Peyer's patch (tissue), 4 donors: Measurements from ENCODE around the gene ADAM15. TPM values are rescaled to one million over a fixed set of nuclear protein-coding genes. Genes with fewer than 3 reads are reported as not detected.

Experiments
- DNase-seq, 3 donors: peaks; one replicate each; pipeline ENCODE4 v3.0.0-alpha.2; 2017 to 2019
- H3K27ac ChIP-seq, 4 donors: fragments of 200-600 bp; sonication (generic); one replicate each; pipeline ENCODE4 v1.5.1; 2016 to 2019
- H3K27me3 ChIP-seq, 2 donors: fragments of 200-600 bp; sonication (generic); one replicate each; pipeline ENCODE4 v1.5.1; 2019
- H3K36me3 ChIP-seq, 3 donors: fragments of 200-600 bp; sonication (generic); one replicate each; pipeline ENCODE4 v1.5.1; 2016 to 2019
- H3K4me1 ChIP-seq, 4 donors: fragments of 200-600 bp; sonication (generic); one replicate each; pipeline ENCODE4 v1.5.1; 2016 to 2019
- H3K4me3 ChIP-seq, 4 donors: fragments of 200-600 bp; sonication (generic); 1 replicate in 3 of 4; 2 replicates in 1 of 4; pipeline ENCODE4 v1.5.1; 2016 to 2019; ENCODE audit warnings: mild to moderate bottlenecking in 1 of 4
- H3K9me3 ChIP-seq, 4 donors: fragments of 200-600 bp; sonication (generic); one replicate each; pipeline ENCODE4 v1.5.1; 2016 to 2019; ENCODE audit warnings: mild to moderate bottlenecking in 1 of 4
- CTCF ChIP-seq, 6 experiments: fragments of 450-650 bp in 4 of 6; fragments of 200-600 bp in 2 of 6; sonication (generic) in 1 of 6; IDR thresholded peaks; one replicate each; pipeline ENCODE4 v1.5.1; 2017 to 2019; ENCODE audit warnings: antibody characterized with exemption in 6 of 6, mild to moderate bottlenecking in 3 of 6, moderate library complexity in 1 of 6
- POLR2A ChIP-seq, 2 donors: fragments of 450-650 bp; IDR thresholded peaks; one replicate each; pipeline ENCODE4 v1.5.1; 2017; ENCODE audit warnings: antibody characterized with exemption in 2 of 2, mild to moderate bottlenecking in 2 of 2, moderate library complexity in 2 of 2
- total RNA-seq, 4 donors: library from RNA; depleted of rRNA; stranded (reverse); fragments of >200 nt; gene quantifications; one replicate each; pipeline ENCODE4 v1.1.0, GENCODE V29; 2016

The ADAM15 gene
- total RNA-seq, 4 donors from 2014 or later, result 111 to 191 (median 126) TPM

- Histone ChIP-seq H3K9me3 (no peaks in the 10 kb centered on the region), H3K27me3 (no peaks in the 10 kb centered on the region), H3K4me1 (peaks cover 0 to 11% (median 0%) of the 10 kb centered on the region in 4 donors), H3K4me3 (no peak overlapping the region), H3K27ac (peak overlapping the region in 2 of 4 donors; percentile 89 to 93), H3K36me3 (no peaks in the 10 kb centered on the region)
- TF ChIP-seq CTCF (IDR thresholded peaks at IDR 0.05), result no peak
- no peak for TF ChIP-seq POLR2A (IDR thresholded peaks at IDR 0.05)
- DNase-seq, result peak in 1 of 3 donors; percentile 49
Measured at GRCh38 chr1:155106862-155107261, 55.7 kb downstream of the ADAM15 start.

- DNase-seq, result peak in 2 of 3 donors; percentile 57 to 77
Measured at GRCh38 chr1:155107309-155108264, 56.5 kb downstream of the ADAM15 start.

GRCh38 chr1:155108296-155108695 lies 57.2 kb downstream of the ADAM15 start:
- DNase-seq, result no peak
- Histone ChIP-seq H3K36me3 (no peaks in the 10 kb centered on the region), H3K27ac (peak overlapping the region in 3 of 4 donors; percentile 20 to 93 (median 89)), H3K27me3 (no peaks in the 10 kb centered on the region), H3K4me1 (no peaks in the 10 kb centered on the region), H3K4me3 (no peak overlapping the region), H3K9me3 (no peaks in the 10 kb centered on the region)
- no peak for TF ChIP-seq CTCF (IDR thresholded peaks at IDR 0.05)
- TF ChIP-seq POLR2A (IDR thresholded peaks at IDR 0.05), result no peak

More at GRCh38 chr1:155107309-155108264, 56.5 kb downstream of the ADAM15 start:
- peaks cover 0 to 4% (median 0%) of the 10 kb centered on the region in 4 donors for H3K4me1 ChIP-seq
- H3K4me3 ChIP-seq, result no peak overlapping the region
- H3K27me3 ChIP-seq, result no peaks in the 10 kb centered on the region
- H3K36me3 ChIP-seq, result no peaks in the 10 kb centered on the region
- peak overlapping the region in 3 of 4 donors; percentile 57 to 93 (median 89) for H3K27ac ChIP-seq
- H3K9me3 ChIP-seq, result no peaks in the 10 kb centered on the region
- TF ChIP-seq CTCF (IDR thresholded peaks at IDR 0.05) (peak in 3 of 6 experiments; percentile 11 to 36 (median 14)), POLR2A (IDR thresholded peaks at IDR 0.05) (peak; percentile 10 to 54)

GRCh38 chr1:155110381-155110780 lies 59.3 kb downstream of the ADAM15 start:
- Histone ChIP-seq H3K27me3 (no peaks in the 10 kb centered on the region), H3K36me3 (no peaks in the 10 kb centered on the region), H3K9me3 (no peaks in the 10 kb centered on the region), H3K4me3 (no peak overlapping the region), H3K4me1 (no peaks in the 10 kb centered on the region), H3K27ac (no peak overlapping the region)
- DNase-seq, result no peak
- TF ChIP-seq CTCF (IDR thresholded peaks at IDR 0.05) (no peak), POLR2A (IDR thresholded peaks at IDR 0.05) (no peak)

- Histone ChIP-seq H3K36me3 (no peaks in the 10 kb centered on the region), H3K27me3 (no peaks in the 10 kb centered on the region), H3K4me1 (no peaks in the 10 kb centered on the region), H3K27ac (no peak overlapping the region), H3K4me3 (no peak overlapping the region), H3K9me3 (no peaks in the 10 kb centered on the region)
- no peak for TF ChIP-seq CTCF (IDR thresholded peaks at IDR 0.05)
- DNase-seq, result no peak
Measured at GRCh38 chr1:155110826-155111225, 59.7 kb downstream of the ADAM15 start.

Other genes with a start within 250 kb of the ADAM15 start
- 1 to 10 TPM in 3 of 4 donors, under 1 TPM in 1; 0.85 to 1.7 (median 1.2) TPM for gene KCNN3, start 181.0 kb upstream of the ADAM15 start, total RNA-seq
- gene PMVK, start 114.6 kb upstream of the ADAM15 start, total RNA-seq, result 10 to 100 TPM in 3 of 4 donors, 1 to 10 TPM in 1; 5.0 to 20.1 (median 19.2) TPM
- gene PBXIP1, start 95.2 kb upstream of the ADAM15 start, total RNA-seq, result 100 to 1,000 TPM in 3 of 4 donors, 10 to 100 TPM in 1; 66.6 to 117 (median 109) TPM
- 10 to 100 TPM; 32.2 to 48.9 (median 34.2) TPM for gene PYGO2, start 89.5 kb upstream of the ADAM15 start, total RNA-seq
- gene SHC1, start 80.6 kb upstream of the ADAM15 start, total RNA-seq, result 100 to 1,000 TPM in 2 of 4 donors, 10 to 100 TPM in 2; 56.9 to 150 (median 104) TPM
- 10 to 100 TPM; 20.3 to 39.1 (median 26.5) TPM for gene CKS1B, start 76.6 kb upstream of the ADAM15 start, total RNA-seq
- 10 to 100 TPM; 29.7 to 50.3 (median 46.3) TPM for gene FLAD1, start 68.0 kb upstream of the ADAM15 start, total RNA-seq
- gene LENEP, start 57.7 kb upstream of the ADAM15 start, total RNA-seq, result not detected
- 100 to 1,000 TPM in 3 of 4 donors, 10 to 100 TPM in 1; 35.5 to 412 (median 346) TPM for gene ZBTB7B, start 48.5 kb upstream of the ADAM15 start, total RNA-seq
- gene DCST2, start 17.5 kb upstream of the ADAM15 start, total RNA-seq, result 10 to 100 TPM in 1 of 4 donors, 1 to 10 TPM in 3; 1.7 to 12.5 (median 5.3) TPM
- gene DCST1, start 17.5 kb upstream of the ADAM15 start, total RNA-seq, result 1 to 10 TPM in 1 of 4 donors, under 1 TPM in 1, not detected in 2; 0.88 to 2.7 TPM
- gene EFNA4, start 12.4 kb downstream of the ADAM15 start, total RNA-seq, result 10 to 100 TPM in 3 of 4 donors, 1 to 10 TPM in 1; 2.5 to 39.6 (median 18.2) TPM
- 1 to 10 TPM; 2.3 to 8.7 (median 5.3) TPM for gene EFNA3, start 27.5 kb downstream of the ADAM15 start, total RNA-seq
- gene EFNA1, start 76.6 kb downstream of the ADAM15 start, total RNA-seq, result 100 to 1,000 TPM in 3 of 4 donors, 10 to 100 TPM in 1; 13.2 to 166 (median 145) TPM
- 10 to 100 TPM; 42.5 to 83.3 (median 46.7) TPM for gene SLC50A1, start 84.5 kb downstream of the ADAM15 start, total RNA-seq
- gene DPM3, start 89.2 kb downstream of the ADAM15 start, total RNA-seq, result 10 to 100 TPM; 33.5 to 89.2 (median 65.0) TPM
- 100 to 1,000 TPM; 111 to 137 (median 117) TPM for gene KRTCAP2, start 122.0 kb downstream of the ADAM15 start, total RNA-seq
- not detected for gene TRIM46, start 122.5 kb downstream of the ADAM15 start, total RNA-seq
- 10 to 100 TPM; 15.9 to 58.6 (median 46.5) TPM for gene THBS3, start 156.6 kb downstream of the ADAM15 start, total RNA-seq
- 10 to 100 TPM; 33.2 to 45.2 (median 36.5) TPM for gene MTX1, start 157.4 kb downstream of the ADAM15 start, total RNA-seq
- gene ENTREP3, start 204.2 kb downstream of the ADAM15 start, total RNA-seq, result 10 to 100 TPM in 3 of 4 donors, 1 to 10 TPM in 1; 5.8 to 20.7 (median 15.4) TPM
- gene SCAMP3, start 211.0 kb downstream of the ADAM15 start, total RNA-seq, result 10 to 100 TPM; 34.7 to 63.7 (median 49.2) TPM
- gene CLK2, start 222.2 kb downstream of the ADAM15 start, total RNA-seq, result 100 to 1,000 TPM in 2 of 4 donors, 10 to 100 TPM in 2; 44.7 to 125 (median 98.5) TPM
- gene HCN3, start 226.1 kb downstream of the ADAM15 start, total RNA-seq, result 10 to 100 TPM in 3 of 4 donors, 1 to 10 TPM in 1; 7.4 to 25.5 (median 19.5) TPM